Measurements from ENCODE around the gene SNAPC3.

SNAPC3 gene

DNA sequence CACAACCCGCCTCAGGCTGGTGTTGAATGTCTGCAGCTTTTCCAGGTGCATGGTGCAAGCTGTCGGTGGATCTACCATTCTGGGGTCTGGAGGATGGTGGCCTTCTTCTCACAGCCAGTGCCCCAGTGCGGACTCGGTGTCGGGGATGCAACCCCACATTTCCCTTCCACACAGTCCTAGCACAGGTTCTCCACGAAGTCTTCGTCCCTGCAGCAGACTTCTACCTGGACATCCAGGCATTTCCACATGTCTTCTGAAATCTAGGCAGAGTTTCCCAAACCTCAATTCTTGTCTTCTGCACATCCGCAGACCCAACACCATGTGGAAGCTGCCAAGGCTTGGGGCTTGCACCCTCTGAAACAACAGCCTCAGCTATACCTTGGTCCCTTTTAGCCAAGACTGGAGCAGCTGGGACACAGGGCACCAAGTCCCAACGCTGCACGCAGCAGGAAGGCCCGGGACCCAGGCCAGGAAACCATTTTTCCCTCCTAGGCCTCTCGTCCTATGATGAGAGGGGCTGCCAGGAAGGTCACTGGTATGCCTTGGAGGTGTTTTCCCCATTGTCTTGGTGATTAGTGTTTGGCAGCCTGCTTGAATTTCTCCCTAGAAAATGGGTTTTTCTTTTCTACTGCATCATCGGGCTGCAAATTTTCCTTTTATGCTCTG, 69.9 kb downstream of the SNAPC3 start:
- no peak for DNase-seq

DNA sequence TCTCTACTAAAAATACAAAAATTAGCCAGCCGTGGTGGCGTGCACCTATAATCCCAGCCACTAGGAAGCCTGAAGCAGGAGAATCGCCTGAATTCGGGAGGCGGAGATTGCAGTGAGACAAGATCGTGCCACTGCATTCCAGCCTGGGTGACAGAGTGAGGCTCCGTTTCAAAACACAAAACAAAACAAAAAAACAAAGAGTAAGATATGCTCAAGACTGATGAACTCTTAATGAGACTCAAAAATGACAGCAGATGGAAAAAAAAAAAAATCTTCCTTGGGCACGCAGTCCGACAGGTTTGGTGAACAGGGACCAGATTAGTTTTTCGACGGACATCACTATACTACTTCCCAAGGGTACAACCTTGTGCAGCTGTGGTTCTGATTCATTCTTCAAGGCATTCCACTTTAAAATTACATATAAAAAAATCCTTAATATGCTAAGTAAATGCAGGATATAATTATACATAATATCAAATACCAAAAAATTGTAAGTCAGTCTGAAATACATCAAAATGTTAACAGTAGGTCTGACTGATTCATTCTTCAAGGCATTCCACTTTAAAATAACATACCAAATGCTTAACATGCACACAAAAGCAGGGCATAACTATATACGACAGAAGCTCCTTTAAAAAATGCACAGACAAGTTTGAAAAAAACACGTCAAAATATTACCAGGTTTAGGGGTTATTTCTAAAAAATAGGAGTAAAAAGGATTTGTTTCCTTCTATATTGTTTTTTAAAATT, 75.7 kb downstream of the SNAPC3 start:
- no peak for DNase-seq

DNA sequence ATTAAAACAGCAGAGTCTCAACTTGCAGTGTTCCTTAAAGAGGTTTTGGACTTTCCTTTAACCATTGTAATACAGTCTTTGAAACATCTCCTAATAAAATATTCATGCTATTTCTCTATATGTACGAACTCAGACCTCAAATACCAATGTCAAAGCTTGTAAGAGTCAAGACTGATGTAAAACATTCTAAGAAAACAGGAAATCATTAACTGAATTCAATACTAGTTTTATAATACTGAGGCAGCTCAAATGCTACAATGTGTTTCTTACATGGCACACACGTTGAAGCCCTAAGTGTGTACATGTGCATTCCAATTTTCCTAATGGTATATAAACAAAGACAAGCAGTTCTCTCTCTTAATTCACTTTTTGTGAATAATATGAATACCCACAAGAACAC, 76.5 kb downstream of the SNAPC3 start:
- no peak for DNase-seq

DNA sequence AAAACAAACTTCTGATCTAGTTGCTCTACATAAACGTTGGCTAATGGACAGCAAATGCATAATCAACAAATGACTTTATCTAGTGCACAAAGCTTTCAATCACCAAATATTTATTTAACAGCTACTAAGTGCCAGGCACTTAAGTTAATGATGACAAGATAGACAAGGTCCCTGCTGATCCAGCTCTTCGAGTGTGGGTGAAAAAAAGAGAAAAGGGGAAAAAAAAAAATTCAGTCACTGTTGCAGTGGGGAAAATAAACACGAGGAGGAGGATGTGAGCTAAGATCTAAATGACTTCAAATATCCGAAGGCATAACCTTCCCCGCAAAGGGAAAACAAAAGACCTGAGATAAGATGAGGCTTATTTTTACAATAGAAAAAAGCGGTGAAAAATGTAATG, 78.5 kb downstream of the SNAPC3 start:
- no peak for DNase-seq

DNA sequence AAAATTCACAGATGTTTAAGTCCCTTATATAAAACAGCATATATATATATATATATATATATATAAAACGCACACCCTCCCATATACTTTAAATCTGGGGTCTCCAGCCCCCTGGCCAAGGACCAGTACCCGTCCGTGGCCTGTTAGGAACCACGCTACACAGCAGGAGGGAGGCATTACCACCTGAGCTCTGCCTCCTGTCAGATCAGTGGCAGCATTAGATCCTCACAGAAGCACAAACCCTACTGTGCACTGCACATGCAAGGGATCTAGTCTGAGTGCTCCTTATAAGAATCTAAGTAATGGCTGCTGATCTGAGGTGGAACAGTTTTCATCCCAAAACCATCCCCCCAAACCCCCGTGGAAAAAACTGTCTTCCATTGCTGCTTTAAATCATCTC, 79.1 kb downstream of the SNAPC3 start:
- no peak for DNase-seq

DNA sequence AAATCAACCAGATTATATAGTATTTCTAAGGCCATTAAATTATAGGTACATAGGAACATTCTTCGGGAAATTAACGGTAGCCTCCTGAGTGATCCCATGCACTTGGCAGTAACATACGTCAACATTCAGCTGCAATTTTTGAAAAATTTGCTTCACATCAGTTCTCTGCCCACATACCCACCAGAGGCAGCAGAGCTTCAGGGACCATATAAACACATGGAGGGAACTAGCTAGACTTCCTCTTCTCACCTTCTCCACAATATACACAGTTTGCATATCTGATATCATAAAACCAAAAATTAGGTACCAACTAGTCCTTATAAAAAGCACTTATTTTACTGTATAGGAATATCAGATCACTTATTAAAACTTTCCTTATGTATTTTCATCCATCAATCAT, 83.2 kb downstream of the SNAPC3 start:
- peak in 3 of 4 experiments; percentile 33 to 52 (median 36) for DNase-seq

DNA sequence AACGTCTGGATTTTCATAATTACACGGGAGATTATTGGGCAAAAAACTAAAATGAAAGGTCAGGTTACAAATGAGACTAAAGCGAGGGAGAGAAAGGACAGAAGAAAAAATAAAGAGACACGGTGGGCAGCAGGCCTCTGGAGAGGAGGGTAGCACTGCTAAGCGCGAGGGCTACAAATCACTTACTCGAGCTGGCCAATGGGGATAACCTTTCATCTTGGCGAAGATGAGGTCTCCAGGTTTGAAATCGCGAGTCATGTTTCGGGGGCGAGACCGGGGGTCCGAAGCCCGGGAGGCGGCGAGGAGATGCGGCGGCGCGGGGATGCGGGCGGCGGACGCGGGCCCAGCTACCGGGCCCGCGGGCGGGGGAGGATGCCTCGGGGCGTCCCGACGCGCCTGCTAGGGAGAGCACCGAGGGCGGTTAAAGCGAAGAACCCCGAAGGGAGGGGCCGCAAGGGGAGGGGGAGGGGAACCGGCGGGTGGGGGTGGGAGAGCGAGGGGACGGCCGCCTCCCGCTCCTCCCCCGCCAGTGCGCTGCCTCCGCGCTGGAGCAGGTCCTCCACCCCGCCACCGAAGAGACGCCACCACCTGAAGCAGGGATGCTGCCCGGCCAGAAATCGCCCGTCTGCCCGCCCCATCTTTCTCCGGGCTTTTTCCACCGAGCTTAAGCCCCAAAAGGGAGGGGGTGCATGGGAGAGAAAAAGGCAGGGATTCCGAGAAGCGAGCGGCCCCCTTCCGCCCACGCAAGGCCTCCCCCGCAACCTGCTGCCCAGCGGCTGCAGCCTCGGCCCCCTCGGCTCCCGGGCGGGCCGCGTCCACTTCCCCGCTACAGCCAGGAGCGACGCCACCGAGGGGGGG, 87.5 kb downstream of the SNAPC3 start:
- peak in 2 of 4 experiments; percentile 24 to 30 for DNase-seq

DNA sequence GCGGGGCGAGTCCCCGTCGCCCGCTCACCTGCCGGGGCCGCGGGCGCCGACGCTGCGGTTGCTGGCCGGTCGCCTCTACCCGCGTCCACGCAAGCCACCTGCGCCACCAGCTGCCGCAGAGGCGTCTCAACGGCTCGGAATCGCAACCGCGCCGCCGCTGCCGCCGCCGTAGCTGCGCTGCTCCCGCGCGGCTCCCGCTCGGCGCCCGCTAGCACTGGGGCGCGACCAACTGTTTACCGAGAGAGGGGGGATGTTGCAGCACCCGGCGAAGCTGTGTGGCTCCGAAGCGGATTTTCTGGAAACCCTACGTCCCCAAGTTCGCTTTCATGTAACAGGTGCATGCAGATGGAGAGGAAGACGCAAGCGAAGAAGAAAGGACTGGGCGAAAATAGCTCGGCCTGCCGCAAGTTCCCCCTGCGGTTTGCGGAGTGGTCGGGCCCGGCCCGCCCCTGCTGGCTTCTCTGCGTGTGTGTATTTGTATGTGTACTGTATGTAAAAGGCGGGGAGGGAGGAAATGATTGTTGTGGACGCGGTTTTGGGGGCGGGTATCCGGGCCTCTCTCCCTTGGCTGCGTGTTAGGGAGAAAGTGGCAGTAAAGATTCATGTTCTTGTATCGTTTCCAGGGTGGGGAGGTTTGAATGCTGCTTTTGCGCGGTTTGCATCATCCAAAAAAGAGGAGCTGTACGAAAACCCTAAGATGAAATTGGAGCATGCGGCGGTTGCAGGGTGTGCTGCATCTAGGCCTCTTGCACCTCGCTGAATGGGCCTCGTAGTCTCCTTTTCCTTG, 88.3 kb downstream of the SNAPC3 start, which contains the start of gene PSIP1:
Gene PSIP1 (minus strand): TSS at position 182 of the 787 bp plus-strand sequence. CDS start 782 bp downstream, outside the sequence.
- DNase-seq, result peak; percentile 85 to 92 (median 88)
